Effector memory CD4-positive, alpha-beta T cell (primary cell): ENCODE measurements around the gene C11orf42.

Experiments used
- DNase-seq, 3 donors: peaks; one replicate each; pipeline ENCODE4 v3.0.0-alpha.2; 2020
- H3K27ac ChIP-seq: 2 replicates; pipeline ENCODE4 v1.7.0; 2013; ENCODE audit warnings: mild to moderate bottlenecking, low read length, moderate library complexity; ENCODE audit not compliant: insufficient read depth, poor library complexity, severe bottlenecking
- H3K27me3 ChIP-seq: replicated peaks from 2 replicates; pipeline ENCODE4 v1.7.0; 2013; ENCODE audit warnings: mild to moderate bottlenecking, low read length; ENCODE audit not compliant: insufficient read depth, control insufficient read depth, poor library complexity, severe bottlenecking
- H3K36me3 ChIP-seq: 2 replicates; pipeline ENCODE4 v1.7.0; 2013; ENCODE audit warnings: mild to moderate bottlenecking, low read length, moderate library complexity; ENCODE audit not compliant: control insufficient read depth, insufficient read depth
- H3K4me1 ChIP-seq: 2 replicates; pipeline ENCODE4 v1.7.0; 2013; ENCODE audit warnings: low read length, mild to moderate bottlenecking; ENCODE audit not compliant: control insufficient read depth, insufficient read depth, poor library complexity, severe bottlenecking
- H3K4me3 ChIP-seq: 2 replicates; pipeline ENCODE4 v1.7.0; 2013; ENCODE audit warnings: low read length, low read depth, mild to moderate bottlenecking; ENCODE audit not compliant: insufficient read depth, poor library complexity, severe bottlenecking
- H3K9me3 ChIP-seq: 2 replicates; pipeline ENCODE4 v1.7.0; 2013; ENCODE audit warnings: mild to moderate bottlenecking, low read length, moderate library complexity; ENCODE audit not compliant: control insufficient read depth
- total RNA-seq, 3 donors: gene quantifications; one replicate each; lab custom pipeline; 2026; lab: John Stamatoyannopoulos, UW

C11orf42 gene
- 0 reads per million in 3 donors for total RNA-seq

DNA sequence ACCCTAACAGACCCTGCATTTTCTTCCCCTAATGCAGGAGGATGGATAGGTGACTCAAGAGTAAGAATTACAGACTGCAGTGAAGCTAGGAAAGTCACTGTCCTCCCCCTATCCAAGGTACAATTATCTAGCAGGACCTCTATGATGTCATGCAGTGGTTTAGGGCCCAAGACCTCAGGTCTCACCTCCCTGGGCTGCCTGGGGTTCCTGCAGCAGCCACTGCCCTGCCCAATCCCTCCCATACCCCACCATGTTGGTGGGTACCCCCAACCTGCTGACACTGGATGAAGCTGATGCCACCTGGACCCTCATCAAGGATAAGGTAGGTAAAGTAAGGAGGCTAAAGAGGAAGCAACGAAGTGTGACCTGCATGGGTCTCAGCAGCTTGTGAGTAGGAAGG is at the start of gene C11orf42:
Gene C11orf42, plus strand, starts transcription at position 192 of the 400 bp plus-strand sequence. Its CDS starts 59 bp downstream, at position 251.
- no peak within 1 kb of the TSS for H3K27ac ChIP-seq
- DNase-seq: no peak

DNA sequence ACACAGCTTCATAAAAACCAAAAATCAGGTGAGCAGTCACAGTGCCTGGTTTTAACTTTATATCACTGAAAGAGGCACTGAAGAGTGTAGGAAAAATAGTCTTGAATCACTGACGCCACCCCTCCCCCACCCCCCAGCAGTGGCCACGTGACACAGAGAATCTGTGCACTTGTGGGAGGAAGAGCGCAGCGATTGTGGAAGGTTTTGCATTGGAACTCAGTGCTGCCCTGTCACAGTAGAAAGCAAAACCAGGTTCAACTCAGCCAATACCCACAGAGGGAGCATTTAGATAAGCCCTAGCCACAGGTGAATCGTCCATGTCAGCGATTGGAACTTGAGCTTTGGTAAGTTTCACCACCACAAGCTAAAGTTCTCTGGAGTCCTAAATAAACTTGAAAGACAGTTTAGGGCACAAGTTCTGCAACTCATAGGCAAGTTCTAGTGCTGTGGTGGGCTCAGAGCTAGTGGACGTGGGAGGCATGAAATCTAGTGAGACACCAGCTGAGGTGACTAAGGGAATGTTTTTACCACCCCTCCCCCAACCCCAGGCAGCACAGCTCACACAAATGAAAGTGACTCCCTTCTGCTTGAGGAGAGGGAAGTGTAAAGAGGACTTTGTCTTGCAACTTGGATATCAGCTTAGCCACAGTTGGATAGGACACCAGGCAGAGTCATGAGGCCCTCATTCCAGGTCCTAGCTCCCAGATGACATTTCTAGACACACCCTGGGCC is 48.6 kb upstream of the C11orf42 start:
- no peaks in the 10 kb centered on the region for H3K27me3 ChIP-seq
- H3K4me1 ChIP-seq: no peaks in the 10 kb centered on the region
- H3K4me3 ChIP-seq: no peak overlapping the region
- no peak overlapping the region for H3K27ac ChIP-seq
- H3K36me3 ChIP-seq: no peaks in the 10 kb centered on the region
- no peaks in the 10 kb centered on the region for H3K9me3 ChIP-seq
- no peak for DNase-seq

More for the DNA sequence above, at the start of gene C11orf42:
- H3K36me3 ChIP-seq: peaks cover 6% of the 10 kb centered on the region
- H3K9me3 ChIP-seq: no peaks in the 10 kb centered on the region
- H3K4me1 ChIP-seq: peaks cover 15% of the 10 kb centered on the region
- H3K4me3 ChIP-seq: no peak within 1 kb of the TSS
- no peaks in the 10 kb centered on the region for H3K27me3 ChIP-seq

GRCh38 chr11:6170226-6170625 is 35.1 kb upstream of the C11orf42 start, which contains the start of gene OR52B2:
Gene OR52B2, minus strand, starts transcription at chr11:6170326. Its CDS starts 0 bp downstream, at chr11:6170326.
- no peak within 1 kb of the TSS for H3K27ac ChIP-seq
- no peaks in the 10 kb centered on the region for H3K36me3 ChIP-seq
- no peak for DNase-seq
- no peaks in the 10 kb centered on the region for H3K9me3 ChIP-seq
- H3K4me1 ChIP-seq: no peaks in the 10 kb centered on the region
- no peaks in the 10 kb centered on the region for H3K27me3 ChIP-seq
- no peak within 1 kb of the TSS for H3K4me3 ChIP-seq

- Histone ChIP-seq H3K36me3 (no peaks in the 10 kb centered on the region), H3K27me3 (no peaks in the 10 kb centered on the region), H3K4me1 (no peaks in the 10 kb centered on the region), H3K9me3 (no peaks in the 10 kb centered on the region), H3K4me3 (no peak overlapping the region), H3K27ac (no peak overlapping the region)
- DNase-seq: no peak
These were observed 29.9 kb upstream of the C11orf42 start for GRCh38 chr11:6175440-6175839.

DNA sequence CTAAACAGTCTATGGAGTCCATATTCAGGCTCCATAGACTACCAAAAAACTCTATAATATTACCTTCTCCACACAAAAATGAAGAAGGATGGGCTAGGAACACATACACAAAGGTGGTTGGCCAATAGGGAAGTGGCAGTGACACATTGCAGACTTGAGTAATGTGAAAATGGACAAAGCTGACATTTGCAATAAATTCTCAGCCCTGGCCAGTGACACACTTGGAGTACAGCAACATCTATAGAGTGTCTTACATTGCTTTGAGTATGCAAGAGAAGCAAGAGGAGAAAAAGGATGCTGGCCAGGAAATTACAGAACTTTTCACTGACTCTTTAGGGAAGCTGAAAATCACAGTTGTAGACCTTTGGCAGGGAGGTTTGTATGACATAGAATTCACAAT is 13.6 kb upstream of the C11orf42 start:
- no peaks in the 10 kb centered on the region for H3K36me3 ChIP-seq
- no peaks in the 10 kb centered on the region for H3K27me3 ChIP-seq
- no peaks in the 10 kb centered on the region for H3K9me3 ChIP-seq
- H3K4me3 ChIP-seq: no peak overlapping the region
- DNase-seq: no peak
- H3K4me1 ChIP-seq: no peaks in the 10 kb centered on the region
- H3K27ac ChIP-seq: no peak overlapping the region

- no peaks in the 10 kb centered on the region for H3K4me1 ChIP-seq
- no peaks in the 10 kb centered on the region for H3K36me3 ChIP-seq
- no peaks in the 10 kb centered on the region for H3K27me3 ChIP-seq
- no peak overlapping the region for H3K4me3 ChIP-seq
- no peak for DNase-seq
- H3K9me3 ChIP-seq: no peaks in the 10 kb centered on the region
- no peak overlapping the region for H3K27ac ChIP-seq
These were observed 11.2 kb upstream of the C11orf42 start for GRCh38 chr11:6194065-6194581.

- Histone ChIP-seq H3K4me1 (no peaks in the 10 kb centered on the region), H3K4me3 (no peak overlapping the region), H3K27me3 (no peaks in the 10 kb centered on the region), H3K36me3 (no peaks in the 10 kb centered on the region), H3K27ac (no peak overlapping the region), H3K9me3 (no peaks in the 10 kb centered on the region)
- no peak for DNase-seq
These were observed 9.0 kb upstream of the C11orf42 start for GRCh38 chr11:6196396-6196795.

GRCh38 chr11:6197466-6198200 is 7.7 kb upstream of the C11orf42 start:
- no peaks in the 10 kb centered on the region for H3K9me3 ChIP-seq
- H3K36me3 ChIP-seq: no peaks in the 10 kb centered on the region
- no peaks in the 10 kb centered on the region for H3K27me3 ChIP-seq
- H3K4me3 ChIP-seq: no peak overlapping the region
- H3K27ac ChIP-seq: no peak overlapping the region
- H3K4me1 ChIP-seq: peaks cover under 1% of the 10 kb centered on the region
- DNase-seq: no peak

DNA sequence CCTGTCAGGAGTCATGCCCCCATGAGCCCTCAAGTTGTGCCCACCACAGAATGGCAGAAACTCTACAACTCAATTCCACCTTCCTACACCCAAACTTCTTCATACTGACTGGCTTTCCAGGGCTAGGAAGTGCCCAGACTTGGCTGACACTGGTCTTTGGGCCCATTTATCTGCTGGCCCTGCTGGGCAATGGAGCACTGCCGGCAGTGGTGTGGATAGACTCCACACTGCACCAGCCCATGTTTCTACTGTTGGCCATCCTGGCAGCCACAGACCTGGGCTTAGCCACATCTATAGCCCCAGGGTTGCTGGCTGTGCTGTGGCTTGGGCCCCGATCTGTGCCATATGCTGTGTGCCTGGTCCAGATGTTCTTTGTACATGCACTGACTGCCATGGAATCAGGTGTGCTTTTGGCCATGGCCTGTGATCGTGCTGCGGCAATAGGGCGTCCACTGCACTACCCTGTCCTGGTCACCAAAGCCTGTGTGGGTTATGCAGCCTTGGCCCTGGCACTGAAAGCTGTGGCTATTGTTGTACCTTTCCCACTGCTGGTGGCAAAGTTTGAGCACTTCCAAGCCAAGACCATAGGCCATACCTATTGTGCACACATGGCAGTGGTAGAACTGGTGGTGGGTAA is 6.1 kb upstream of the C11orf42 start, which contains the start of gene OR52W1:
Gene OR52W1, plus strand, starts transcription at position 51 of the 637 bp plus-strand sequence. Its CDS starts 0 bp downstream, at position 51.
- Histone ChIP-seq H3K27ac (no peak within 1 kb of the TSS), H3K36me3 (no peaks in the 10 kb centered on the region), H3K4me1 (peaks cover 14% of the 10 kb centered on the region), H3K27me3 (no peaks in the 10 kb centered on the region), H3K9me3 (no peaks in the 10 kb centered on the region), H3K4me3 (no peak within 1 kb of the TSS)
- DNase-seq: no peak
